WERI-Rb-1 (cell line): ENCODE measurements around the gene LSM11.

Experiments used
- DNase-seq: peaks from one replicate; pipeline ENCODE4 v3.0.0-alpha.2; 2020
- H3K27ac ChIP-seq: fragments of 250-450 bp; sonication (Bioruptor Pico); 2 replicates; pipeline ENCODE4 v1.5.1; 2020; ENCODE audit warnings: mild to moderate bottlenecking, moderate library complexity
- H3K27me3 ChIP-seq: fragments of 250-450 bp; sonication (Bioruptor Pico); 2 replicates; pipeline ENCODE4 v1.5.1; 2021; ENCODE audit warnings: mild to moderate bottlenecking, low read depth, moderate library complexity; ENCODE audit not compliant: insufficient read depth, severe bottlenecking
- H3K36me3 ChIP-seq: fragments of 250-450 bp; sonication (Bioruptor Pico); 2 replicates; pipeline ENCODE4 v1.5.1; 2020; ENCODE audit warnings: mild to moderate bottlenecking, moderate library complexity
- H3K4me3 ChIP-seq: 2 replicates; pipeline ENCODE4 v1.5.1; 2011; ENCODE audit warnings: low read depth, mild to moderate bottlenecking, control low read depth, low read length
- H3K9me3 ChIP-seq: fragments of 250-450 bp; sonication (Bioruptor Pico); 2 replicates; pipeline ENCODE4 v1.5.1; 2021; ENCODE audit warnings: mild to moderate bottlenecking, moderate library complexity; ENCODE audit not compliant: severe bottlenecking
- TF ChIP-seq, protein P1 (sequence below): IDR thresholded peaks from 2 replicates; pipeline ENCODE4 v1.5.1; 2011; ENCODE audit warnings: low read depth, mild to moderate bottlenecking, control low read depth, inconsistent platforms, low read length

Gene LSM11

DNA sequence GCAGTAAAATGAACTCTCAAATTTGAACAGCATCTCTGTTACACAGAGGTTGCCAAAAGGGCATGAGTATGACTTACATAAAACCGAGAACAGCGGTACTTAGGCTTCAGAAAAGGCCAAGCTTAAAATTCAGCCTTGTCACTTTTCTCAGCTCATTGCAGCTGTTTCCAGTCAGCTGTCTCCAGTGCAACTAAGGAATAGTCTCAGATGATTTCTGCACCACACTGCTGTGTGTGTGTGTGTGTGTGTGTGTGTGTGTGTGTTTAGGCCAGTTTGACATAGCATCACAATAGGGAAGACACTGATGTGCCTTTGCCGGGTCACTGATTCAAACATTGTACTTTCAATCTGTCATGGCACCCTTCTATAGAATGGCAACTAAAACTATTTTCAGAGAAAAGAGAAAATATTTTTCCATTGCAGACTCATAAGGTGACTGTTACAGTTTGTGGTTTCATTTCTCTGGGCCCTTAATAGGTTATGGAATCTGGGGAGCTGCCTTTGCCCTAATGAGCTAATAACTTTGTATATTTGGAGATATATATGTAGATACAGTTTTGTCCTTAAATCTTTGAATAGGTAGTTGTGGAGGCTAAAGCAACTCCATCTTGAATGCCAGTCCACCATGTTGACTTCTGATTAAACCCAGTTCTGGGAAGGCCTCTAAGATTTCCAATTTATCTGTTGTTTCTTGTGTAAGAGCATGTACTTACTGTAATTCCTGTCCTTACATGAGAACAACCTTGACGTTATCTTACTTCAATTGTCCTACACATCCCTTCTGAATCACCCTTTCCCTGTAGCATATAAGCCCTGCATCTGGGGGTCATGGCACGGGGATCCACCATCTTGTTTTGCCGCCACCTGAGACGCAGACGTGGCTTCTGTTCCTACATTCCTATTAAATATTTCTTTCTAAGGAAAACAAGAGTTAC is 4.5 kb downstream of the LSM11 start:
- H3K4me3 ChIP-seq = no peak overlapping the region
- H3K36me3 ChIP-seq = peaks cover 4% of the 10 kb centered on the region; the same call in 1 of the 2 replicates
- H3K27me3 ChIP-seq = no peaks in the 10 kb centered on the region
- DNase-seq = no peak
- H3K27ac ChIP-seq = no peak overlapping the region
- TF ChIP-seq, protein P1, sequence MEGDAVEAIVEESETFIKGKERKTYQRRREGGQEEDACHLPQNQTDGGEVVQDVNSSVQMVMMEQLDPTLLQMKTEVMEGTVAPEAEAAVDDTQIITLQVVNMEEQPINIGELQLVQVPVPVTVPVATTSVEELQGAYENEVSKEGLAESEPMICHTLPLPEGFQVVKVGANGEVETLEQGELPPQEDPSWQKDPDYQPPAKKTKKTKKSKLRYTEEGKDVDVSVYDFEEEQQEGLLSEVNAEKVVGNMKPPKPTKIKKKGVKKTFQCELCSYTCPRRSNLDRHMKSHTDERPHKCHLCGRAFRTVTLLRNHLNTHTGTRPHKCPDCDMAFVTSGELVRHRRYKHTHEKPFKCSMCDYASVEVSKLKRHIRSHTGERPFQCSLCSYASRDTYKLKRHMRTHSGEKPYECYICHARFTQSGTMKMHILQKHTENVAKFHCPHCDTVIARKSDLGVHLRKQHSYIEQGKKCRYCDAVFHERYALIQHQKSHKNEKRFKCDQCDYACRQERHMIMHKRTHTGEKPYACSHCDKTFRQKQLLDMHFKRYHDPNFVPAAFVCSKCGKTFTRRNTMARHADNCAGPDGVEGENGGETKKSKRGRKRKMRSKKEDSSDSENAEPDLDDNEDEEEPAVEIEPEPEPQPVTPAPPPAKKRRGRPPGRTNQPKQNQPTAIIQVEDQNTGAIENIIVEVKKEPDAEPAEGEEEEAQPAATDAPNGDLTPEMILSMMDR = no peak
- no peaks in the 10 kb centered on the region for H3K9me3 ChIP-seq

DNA sequence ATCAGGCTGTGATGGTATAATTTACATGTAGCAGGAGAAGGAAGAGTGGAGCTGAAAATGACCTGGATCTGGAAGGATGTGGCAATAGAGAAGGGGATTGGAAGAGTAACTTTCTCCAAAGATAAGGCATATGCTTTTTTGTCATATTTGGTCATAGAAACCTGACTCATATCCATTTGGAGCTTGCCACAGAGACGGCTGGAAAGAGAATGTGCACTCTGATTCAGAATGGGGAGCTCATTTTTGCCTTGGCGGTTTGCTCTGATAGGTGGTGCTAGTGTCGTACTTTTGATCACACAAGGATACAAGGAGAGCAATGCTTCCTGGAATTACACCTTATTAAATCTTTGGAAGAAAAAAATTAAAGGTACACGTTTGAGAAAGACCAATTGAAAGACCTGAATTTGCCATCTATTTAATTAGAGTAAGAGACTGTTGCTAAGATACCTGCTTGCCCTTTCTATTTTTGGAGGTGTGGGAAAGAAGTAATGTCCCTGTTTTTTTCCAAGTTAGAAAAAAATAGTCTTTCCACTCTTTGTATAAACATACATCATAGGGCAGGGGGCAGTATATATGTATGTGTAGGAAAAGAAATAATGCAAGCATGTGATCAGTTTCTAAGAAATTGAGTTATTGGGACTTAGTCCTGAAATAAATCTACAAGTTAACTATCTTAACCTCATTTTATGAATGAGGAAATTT is 5.4 kb downstream of the LSM11 start:
- no peaks in the 10 kb centered on the region for H3K9me3 ChIP-seq
- TF ChIP-seq, protein P1 = no peak
- no peak for DNase-seq

DNA sequence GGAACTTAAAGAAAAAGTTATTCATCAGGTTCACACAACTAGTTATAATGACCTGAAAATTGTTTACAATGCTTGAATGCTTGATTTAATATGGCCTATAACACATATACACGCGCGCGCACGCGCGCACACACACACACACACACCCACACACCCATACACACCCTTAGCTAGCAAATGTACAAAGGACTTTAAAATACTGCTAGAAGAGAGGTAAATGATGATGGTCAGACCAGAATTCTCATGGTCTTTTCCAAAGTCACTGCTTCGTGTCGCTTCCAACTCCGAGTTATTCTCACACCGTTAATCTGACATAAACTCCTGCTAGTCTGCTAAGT is 5.9 kb downstream of the LSM11 start:
- peaks cover 7% of the 10 kb centered on the region for H3K36me3 ChIP-seq
- H3K9me3 ChIP-seq = no peaks in the 10 kb centered on the region
- no peak overlapping the region for H3K27ac ChIP-seq
- no peak overlapping the region for H3K4me3 ChIP-seq
- TF ChIP-seq, protein P1 = no peak
- no peak for DNase-seq
- H3K27me3 ChIP-seq = no peaks in the 10 kb centered on the region

More for the DNA sequence above, 5.4 kb downstream of the LSM11 start:
- no peak overlapping the region for H3K27ac ChIP-seq
- H3K36me3 ChIP-seq = peaks cover 4% of the 10 kb centered on the region
- H3K27me3 ChIP-seq = no peaks in the 10 kb centered on the region
- H3K4me3 ChIP-seq = no peak overlapping the region

DNA sequence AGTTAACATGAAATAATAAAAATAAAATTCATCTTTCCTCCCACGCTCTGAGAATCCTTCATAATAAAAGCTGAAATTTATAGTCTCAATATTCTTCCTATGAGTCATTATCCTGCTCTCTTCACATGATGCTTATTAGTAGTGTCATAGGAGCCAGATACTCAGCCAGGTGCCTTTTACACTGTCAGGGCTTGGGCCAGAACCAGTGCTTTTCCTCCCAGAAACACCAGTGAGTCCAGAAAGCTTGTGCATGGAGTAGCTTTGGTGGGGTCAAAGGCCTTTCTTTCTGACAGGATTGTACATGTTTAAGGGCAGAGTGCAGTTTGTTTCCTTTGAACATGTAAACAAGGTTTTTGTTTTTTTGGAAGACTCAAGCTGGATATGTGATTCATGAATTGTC is 6.8 kb downstream of the LSM11 start:
- Histone ChIP-seq H3K27ac (no peak overlapping the region), H3K36me3 (peaks cover 12% of the 10 kb centered on the region), H3K4me3 (no peak overlapping the region), H3K27me3 (no peaks in the 10 kb centered on the region), H3K9me3 (no peaks in the 10 kb centered on the region)
- DNase-seq = no peak
- TF ChIP-seq, protein P1 = no peak

DNA sequence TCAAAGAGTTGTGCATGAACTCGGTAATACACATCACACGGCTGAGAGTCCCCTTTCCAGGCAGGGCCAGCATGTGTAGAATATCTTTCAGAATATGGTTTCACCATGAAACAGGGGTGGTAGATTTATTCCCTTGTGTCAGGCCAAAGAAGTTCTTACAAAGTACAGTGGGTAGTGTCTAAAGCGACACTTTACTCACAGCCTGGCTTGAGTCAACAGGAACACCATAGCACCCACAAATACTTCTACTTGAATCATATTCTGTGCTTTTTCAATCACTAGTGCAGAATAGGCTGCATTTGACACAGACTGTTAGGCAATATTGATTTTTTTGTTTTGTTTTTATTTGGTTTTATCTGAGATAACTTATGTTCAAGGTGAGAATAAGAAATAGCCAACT is 12.6 kb downstream of the LSM11 start:
- Histone ChIP-seq H3K4me3 (no peak overlapping the region), H3K27me3 (no peaks in the 10 kb centered on the region), H3K9me3 (no peaks in the 10 kb centered on the region), H3K36me3 (peaks cover 22% of the 10 kb centered on the region), H3K27ac (no peak overlapping the region)
- TF ChIP-seq, protein P1 = no peak
- DNase-seq = no peak
